ENCODE measurements around the gene ZBTB7C.

ZBTB7C gene

DNA sequence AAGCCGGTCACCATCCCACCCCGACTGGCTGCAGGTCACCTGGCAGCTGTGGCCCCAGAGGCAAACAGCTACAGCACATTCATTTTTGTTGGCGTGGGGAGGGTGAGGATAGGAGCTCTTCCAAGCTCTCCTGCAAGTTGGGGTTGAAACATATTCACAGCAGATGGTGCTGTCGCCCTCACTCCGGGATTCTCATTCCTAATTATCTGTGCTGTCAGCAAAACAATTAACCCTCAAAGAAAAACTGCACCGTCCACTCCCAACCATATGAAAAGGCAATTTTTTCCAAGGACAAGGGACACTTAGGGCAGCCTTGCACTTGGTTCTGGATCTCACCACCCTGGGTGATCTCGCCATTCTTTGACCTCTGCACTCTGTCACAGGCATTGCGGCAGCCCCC lies 68.6 kb downstream of the ZBTB7C start:
- no peaks in the 10 kb centered on the region for H3K9me3 Mint-ChIP-seq
- no peaks in the 10 kb centered on the region for H3K4me1 Mint-ChIP-seq (ENCODE audit: low read depth)
- H3K27ac Mint-ChIP-seq: no peak overlapping the region
- DNase-seq: no peak
- no peaks in the 10 kb centered on the region for H3K36me3 Mint-ChIP-seq (ENCODE audit: low read depth)
- H3K27me3 Mint-ChIP-seq: no peaks in the 10 kb centered on the region
- H3K4me3 Mint-ChIP-seq: no peak overlapping the region

GRCh38 chr18:48339692-48340091 lies 69.5 kb downstream of the ZBTB7C start:
- no peak for DNase-seq
- Mint-ChIP-seq H3K9me3 (no peaks in the 10 kb centered on the region), H3K36me3 (ENCODE audit: low read depth) (no peaks in the 10 kb centered on the region), H3K4me3 (no peak overlapping the region), H3K27me3 (no peaks in the 10 kb centered on the region), H3K27ac (no peak overlapping the region), H3K4me1 (ENCODE audit: low read depth) (no peaks in the 10 kb centered on the region)

DNA sequence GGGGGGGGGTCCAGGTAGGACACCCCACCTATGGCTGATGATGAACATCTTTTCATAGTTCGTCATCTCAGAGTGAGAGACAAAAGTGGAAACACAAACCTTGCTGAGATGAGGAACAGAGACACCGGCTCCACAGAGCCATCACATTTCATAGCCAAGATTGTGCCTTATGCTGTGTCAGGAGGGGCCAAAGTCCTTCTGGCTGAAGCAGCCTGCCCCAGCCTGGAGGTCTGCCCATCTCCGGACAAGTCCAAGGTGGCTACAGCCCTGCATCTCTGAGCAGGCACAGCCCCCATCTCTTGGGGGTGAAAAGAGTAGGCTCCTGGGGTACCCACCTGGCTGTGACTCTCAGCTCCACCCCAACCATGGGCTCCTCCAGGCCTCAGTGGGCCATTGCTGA lies 70.3 kb downstream of the ZBTB7C start:
- H3K9me3 Mint-ChIP-seq: no peaks in the 10 kb centered on the region
- no peaks in the 10 kb centered on the region for H3K4me1 Mint-ChIP-seq (ENCODE audit: low read depth)
- DNase-seq: no peak
- no peak overlapping the region for H3K27ac Mint-ChIP-seq
- H3K36me3 Mint-ChIP-seq (ENCODE audit: low read depth): no peaks in the 10 kb centered on the region
- peaks cover 1% of the 10 kb centered on the region for H3K27me3 Mint-ChIP-seq
- H3K4me3 Mint-ChIP-seq: no peak overlapping the region

GRCh38 chr18:48337053-48337452 lies 72.1 kb downstream of the ZBTB7C start:
- Mint-ChIP-seq H3K36me3 (ENCODE audit: low read depth) (no peaks in the 10 kb centered on the region), H3K9me3 (no peaks in the 10 kb centered on the region), H3K4me3 (no peak overlapping the region), H3K27me3 (peaks cover 13% of the 10 kb centered on the region), H3K4me1 (ENCODE audit: low read depth) (no peaks in the 10 kb centered on the region), H3K27ac (no peak overlapping the region)
- DNase-seq: no peak

DNA sequence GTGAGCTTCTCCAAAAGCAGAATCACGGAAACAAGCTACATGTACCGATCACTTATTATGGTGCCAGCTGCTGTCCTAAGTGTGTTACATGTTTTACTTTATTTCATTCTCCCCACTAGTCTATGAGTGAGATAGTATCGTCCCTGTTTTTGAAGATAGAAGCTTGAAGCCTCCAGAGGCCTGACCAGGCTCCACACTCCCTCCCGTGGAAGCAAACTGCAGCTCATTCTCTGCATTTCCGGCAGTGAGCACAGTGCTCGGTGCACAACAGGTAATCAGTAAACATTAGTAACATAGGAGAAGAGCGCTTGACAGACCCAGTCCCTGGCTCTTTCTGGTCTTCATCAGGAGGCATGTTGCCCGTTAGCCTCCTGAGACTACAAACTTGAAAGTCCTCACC lies 72.9 kb downstream of the ZBTB7C start:
- Mint-ChIP-seq H3K27me3 (peaks cover 15% of the 10 kb centered on the region), H3K36me3 (ENCODE audit: low read depth) (no peaks in the 10 kb centered on the region)

GRCh38 chr18:48335829-48336228 lies 73.4 kb downstream of the ZBTB7C start:
- Mint-ChIP-seq H3K4me3 (no peak overlapping the region), H3K36me3 (ENCODE audit: low read depth) (no peaks in the 10 kb centered on the region), H3K27ac (no peak overlapping the region), H3K9me3 (no peaks in the 10 kb centered on the region), H3K27me3 (peaks cover 15% of the 10 kb centered on the region), H3K4me1 (ENCODE audit: low read depth) (no peaks in the 10 kb centered on the region)
- DNase-seq: no peak

More for the DNA sequence above, 72.9 kb downstream of the ZBTB7C start:
- Mint-ChIP-seq H3K9me3 (no peaks in the 10 kb centered on the region), H3K4me1 (ENCODE audit: low read depth) (no peaks in the 10 kb centered on the region), H3K4me3 (no peak overlapping the region), H3K27ac (no peak overlapping the region)
- no peak for DNase-seq

DNA sequence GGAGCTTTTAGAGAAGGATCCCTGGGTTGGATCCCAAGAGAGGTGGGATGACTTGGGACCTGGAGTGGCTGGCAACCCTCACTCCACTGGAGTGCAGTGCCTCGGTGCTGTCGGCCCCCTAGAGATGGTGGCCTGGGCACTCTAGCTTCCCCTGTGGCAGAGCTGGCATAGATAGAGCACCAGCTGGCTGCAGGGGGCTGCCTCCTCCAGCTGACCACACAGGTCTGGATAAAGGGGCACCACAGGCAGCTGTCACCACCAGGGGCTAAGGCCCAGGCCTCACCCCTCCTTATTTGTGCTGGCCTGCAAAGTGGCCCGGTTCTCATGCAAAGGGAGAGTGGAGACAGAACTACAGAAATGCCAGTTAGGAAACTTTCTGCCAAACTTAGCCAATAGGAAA lies 74.3 kb downstream of the ZBTB7C start:
- Mint-ChIP-seq H3K27me3 (peaks cover 21% of the 10 kb centered on the region), H3K4me1 (ENCODE audit: low read depth) (no peaks in the 10 kb centered on the region), H3K4me3 (no peak overlapping the region), H3K36me3 (ENCODE audit: low read depth) (no peaks in the 10 kb centered on the region), H3K9me3 (no peaks in the 10 kb centered on the region), H3K27ac (no peak overlapping the region)
- DNase-seq: no peak

GRCh38 chr18:48333563-48333962 lies 75.6 kb downstream of the ZBTB7C start:
- Mint-ChIP-seq H3K9me3 (no peaks in the 10 kb centered on the region), H3K4me3 (no peak overlapping the region), H3K27me3 (peaks cover 21% of the 10 kb centered on the region), H3K36me3 (ENCODE audit: low read depth) (no peaks in the 10 kb centered on the region), H3K27ac (no peak overlapping the region), H3K4me1 (ENCODE audit: low read depth) (no peaks in the 10 kb centered on the region)
- DNase-seq: no peak

DNA sequence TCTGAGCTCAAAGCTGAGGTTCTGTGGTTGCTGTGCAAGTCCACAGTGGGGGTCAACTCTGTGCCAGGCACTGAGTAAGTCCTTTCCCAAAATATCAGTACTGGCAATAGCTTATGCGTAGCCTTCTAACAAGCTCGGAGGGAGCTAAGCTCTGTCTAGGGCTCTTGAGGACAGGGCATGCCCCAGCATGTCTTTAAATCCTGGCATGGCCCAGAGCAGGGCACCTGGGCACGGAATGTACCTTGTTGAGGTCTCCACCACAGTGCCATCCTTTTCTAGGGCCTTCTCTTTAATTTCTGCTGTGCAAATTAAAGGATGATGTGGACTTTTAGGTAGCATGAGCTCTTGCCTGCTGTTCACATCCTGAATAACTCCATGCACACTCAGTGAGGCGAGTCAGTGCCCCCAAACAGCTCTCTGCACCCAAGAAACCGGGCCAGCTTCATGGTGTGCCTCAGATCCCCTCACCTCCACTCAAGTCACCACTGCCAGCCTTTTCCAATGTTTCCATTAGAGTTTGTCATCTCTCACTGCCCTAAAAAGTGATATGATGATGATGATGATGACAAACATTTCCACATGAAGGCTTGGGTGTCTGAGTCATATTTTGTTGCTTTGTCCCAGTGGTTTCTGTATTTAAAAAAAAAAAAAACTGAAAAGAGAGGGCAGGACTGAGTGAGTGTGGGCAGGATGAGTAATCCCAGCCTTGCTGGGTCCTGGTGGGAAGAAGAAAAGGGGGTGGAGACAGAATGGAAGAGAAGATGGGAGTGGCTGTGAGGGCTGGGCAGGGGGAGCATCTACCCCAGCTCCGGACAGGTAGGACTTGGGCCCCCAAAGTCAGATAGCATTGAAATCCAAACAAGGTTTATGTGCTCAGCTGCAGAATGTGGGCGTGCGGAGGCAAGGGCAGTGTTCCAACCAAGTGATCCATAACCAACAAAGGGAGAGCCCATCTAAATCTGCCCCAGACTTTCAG lies 78.9 kb downstream of the ZBTB7C start:
- H3K27me3 Mint-ChIP-seq: peaks cover 26% of the 10 kb centered on the region
- no peak overlapping the region for H3K4me3 Mint-ChIP-seq
- DNase-seq: no peak
- H3K27ac Mint-ChIP-seq: no peak overlapping the region
- no peaks in the 10 kb centered on the region for H3K9me3 Mint-ChIP-seq
- no peaks in the 10 kb centered on the region for H3K36me3 Mint-ChIP-seq (ENCODE audit: low read depth)
- no peaks in the 10 kb centered on the region for H3K4me1 Mint-ChIP-seq (ENCODE audit: low read depth)

DNA sequence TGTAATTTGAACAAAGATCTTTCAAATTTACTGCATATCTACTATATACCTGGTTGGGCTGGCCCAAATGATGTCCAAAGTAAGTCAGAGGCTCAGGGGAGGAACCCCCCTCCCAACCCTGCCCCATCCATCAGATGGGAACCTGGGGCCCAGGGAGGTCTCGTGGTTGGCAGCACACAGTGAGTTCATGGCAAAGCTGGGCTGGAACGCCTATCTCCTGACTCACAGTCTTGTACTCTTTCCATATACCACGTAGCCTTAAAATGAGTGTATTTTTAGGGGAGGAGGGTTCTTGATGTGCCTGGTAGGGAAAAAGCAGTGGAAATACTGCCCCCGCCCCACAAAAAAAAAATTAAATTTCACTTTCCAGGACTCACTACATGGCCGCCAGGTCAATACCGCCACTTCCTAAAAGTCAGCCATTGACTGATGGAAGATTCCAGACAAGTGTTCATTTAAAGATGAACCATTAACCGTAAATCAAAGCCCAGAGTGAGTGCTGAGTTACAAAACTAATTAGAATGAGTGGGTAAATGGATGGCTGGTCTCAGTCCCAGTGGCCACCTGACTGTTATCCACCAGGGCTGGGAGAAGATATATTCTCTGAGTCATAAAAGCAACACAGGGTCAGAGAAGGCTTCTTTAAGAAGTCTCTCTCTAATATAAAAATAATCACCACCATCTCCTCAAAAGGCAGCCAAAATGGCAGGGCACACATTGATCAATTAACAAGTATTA lies 80.5 kb downstream of the ZBTB7C start:
- Mint-ChIP-seq H3K27ac (no peak overlapping the region), H3K9me3 (no peaks in the 10 kb centered on the region), H3K27me3 (peaks cover 22% of the 10 kb centered on the region), H3K36me3 (ENCODE audit: low read depth) (no peaks in the 10 kb centered on the region), H3K4me1 (ENCODE audit: low read depth) (no peaks in the 10 kb centered on the region), H3K4me3 (no peak overlapping the region)
- DNase-seq: no peak

DNA sequence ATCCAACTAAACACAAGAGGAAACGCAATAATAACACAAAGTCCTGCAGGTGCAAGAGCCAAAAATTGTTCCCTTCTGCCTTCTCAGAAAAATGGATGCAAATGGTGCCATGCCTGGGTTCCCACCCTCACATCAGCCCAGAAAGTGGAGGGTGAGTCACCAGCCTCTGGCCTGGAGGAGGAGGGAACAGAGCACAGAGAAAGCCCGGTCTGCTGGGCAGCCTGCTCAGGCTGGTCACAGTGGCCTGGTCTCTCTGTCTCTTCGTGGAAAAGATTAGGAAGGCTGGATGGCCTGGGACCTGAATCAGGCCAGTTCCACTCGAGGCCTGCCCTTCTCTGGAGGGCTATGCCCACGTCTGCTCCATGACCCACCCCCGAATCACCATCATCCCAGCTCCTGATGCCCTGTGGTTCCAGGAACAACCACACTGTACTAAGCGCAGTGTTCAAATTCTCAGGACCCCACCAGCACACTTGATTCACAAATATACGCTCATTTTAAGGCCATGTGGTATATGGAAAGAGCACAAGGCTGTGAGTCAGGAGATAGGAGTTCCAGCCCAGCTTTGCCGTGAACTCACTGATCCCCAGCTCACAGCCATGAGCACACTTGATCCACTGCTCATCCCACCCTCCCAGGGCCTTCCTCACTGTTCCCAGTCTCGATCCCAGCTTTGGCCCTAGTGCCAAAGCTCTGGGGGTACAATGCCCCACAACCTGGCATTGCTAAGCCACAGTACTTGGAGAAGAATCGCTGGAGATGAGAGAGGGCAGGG lies 82.1 kb downstream of the ZBTB7C start:
- H3K9me3 Mint-ChIP-seq: no peaks in the 10 kb centered on the region
- peaks cover 13% of the 10 kb centered on the region for H3K27me3 Mint-ChIP-seq
- no peak overlapping the region for H3K27ac Mint-ChIP-seq
- no peaks in the 10 kb centered on the region for H3K36me3 Mint-ChIP-seq (ENCODE audit: low read depth)
- H3K4me3 Mint-ChIP-seq: no peak overlapping the region
- DNase-seq: no peak
- no peaks in the 10 kb centered on the region for H3K4me1 Mint-ChIP-seq (ENCODE audit: low read depth)

GRCh38 chr18:48325115-48325665 lies 84.0 kb downstream of the ZBTB7C start:
- H3K4me1 Mint-ChIP-seq (ENCODE audit: low read depth): no peaks in the 10 kb centered on the region
- no peak for DNase-seq
- no peaks in the 10 kb centered on the region for H3K36me3 Mint-ChIP-seq (ENCODE audit: low read depth)
- H3K27me3 Mint-ChIP-seq: peaks cover 6% of the 10 kb centered on the region
- H3K9me3 Mint-ChIP-seq: no peaks in the 10 kb centered on the region
- no peak overlapping the region for H3K4me3 Mint-ChIP-seq
- no peak overlapping the region for H3K27ac Mint-ChIP-seq

GRCh38 chr18:48324651-48325050 lies 84.5 kb downstream of the ZBTB7C start:
- DNase-seq: no peak
- H3K4me3 Mint-ChIP-seq: no peak overlapping the region
- H3K27ac Mint-ChIP-seq: no peak overlapping the region
- no peaks in the 10 kb centered on the region for H3K36me3 Mint-ChIP-seq (ENCODE audit: low read depth)
- H3K9me3 Mint-ChIP-seq: no peaks in the 10 kb centered on the region
- peaks cover 9% of the 10 kb centered on the region for H3K27me3 Mint-ChIP-seq
- H3K4me1 Mint-ChIP-seq (ENCODE audit: low read depth): no peaks in the 10 kb centered on the region

DNA sequence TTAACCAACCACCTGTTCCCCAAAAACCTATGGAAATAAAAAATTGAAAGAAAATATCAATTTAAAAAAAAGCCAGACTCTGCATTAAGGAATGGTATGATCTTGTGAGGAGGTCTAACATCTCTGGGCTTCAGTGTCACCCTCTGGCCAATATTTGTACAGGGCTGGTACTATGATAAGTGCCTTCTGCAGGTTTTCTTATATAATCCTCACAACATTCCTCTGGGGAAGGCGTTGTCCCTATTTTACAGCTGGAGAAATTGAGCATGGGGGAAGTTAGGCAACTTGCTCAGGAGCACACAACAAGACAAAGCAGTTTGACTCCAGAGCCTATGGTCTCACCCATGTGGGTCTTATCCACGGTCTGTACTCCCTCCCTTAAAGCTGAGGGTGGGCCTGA lies 86.0 kb downstream of the ZBTB7C start:
- no peak overlapping the region for H3K27ac Mint-ChIP-seq
- H3K9me3 Mint-ChIP-seq: no peaks in the 10 kb centered on the region
- no peak for DNase-seq
- H3K36me3 Mint-ChIP-seq (ENCODE audit: low read depth): no peaks in the 10 kb centered on the region
- H3K27me3 Mint-ChIP-seq: peaks cover 9% of the 10 kb centered on the region
- no peak overlapping the region for H3K4me3 Mint-ChIP-seq
- H3K4me1 Mint-ChIP-seq (ENCODE audit: low read depth): no peaks in the 10 kb centered on the region

All from activated T-cell treated with anti-CD3 and anti-CD28 coated beads, Interleukin-2, amount 50 U/mL, for 24 hours (primary cell).